ENCODE data around the gene GART. TPM values are rescaled to one million over a fixed set of nuclear protein-coding genes. Genes with fewer than 3 reads are reported as not detected.
"Not testable (repeated sequence)": the region's sequence is repeated elsewhere in the genome, so short reads cannot be mapped to it uniquely, and the experiment has no call there.

The GART gene
- total and polyA plus RNA-seq, 4 experiments from 2014 or later: 56.1 to 85.1 (median 66.6) TPM

DNA sequence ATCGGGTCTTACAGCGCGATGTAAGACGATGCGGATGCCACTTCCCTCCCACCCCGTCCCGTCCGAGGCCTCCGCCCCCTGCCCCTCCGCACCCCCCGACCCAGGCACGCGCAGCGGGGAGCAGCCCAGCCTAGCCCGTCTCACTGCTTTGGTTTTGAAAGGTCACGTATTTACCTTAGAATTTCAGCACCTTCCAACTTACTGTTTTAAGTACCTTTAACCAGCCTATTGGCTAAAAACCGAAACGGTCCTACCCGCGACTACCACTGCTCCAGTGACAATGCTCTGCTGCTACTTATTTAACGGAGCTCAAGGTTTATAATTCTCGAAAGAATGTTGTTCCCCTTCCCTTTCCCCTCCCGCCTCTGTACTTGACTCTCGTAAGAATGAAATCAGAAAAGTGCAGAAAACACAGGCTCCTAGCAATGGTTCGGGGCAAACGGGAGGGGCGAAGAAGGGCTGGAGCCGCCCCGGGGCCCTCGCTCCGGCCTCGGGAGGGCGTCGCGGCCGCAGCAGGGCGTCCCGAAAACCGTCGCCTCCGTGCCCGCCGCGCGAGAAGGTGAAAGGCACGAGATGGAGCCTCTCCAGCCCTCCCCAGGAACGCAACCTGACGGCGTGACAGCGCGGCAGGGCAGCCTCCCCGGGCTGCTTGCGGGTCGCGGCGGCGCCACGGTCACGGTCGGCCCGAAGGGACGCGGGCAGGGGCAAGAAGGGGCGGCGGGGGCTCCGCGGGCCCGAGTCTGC lies 62.8 kb downstream of the GART start:
- CTCF ChIA-PET (ENCODE audit: partially characterized antibody): interaction anchor here (1.2 to 2.5 kb wide), 8 partner anchors 12 to 708 kb away, joined by 3 to 21 read pairs (median 5); partner anchors contain the start of genes DNAJC28 and PAXBP1
- POLR2A ChIA-PET (ENCODE audit: partially characterized antibody): interaction anchor here (0.6 to 4.1 kb wide), 34 partner anchors 10 to 867 kb away, joined by 3 to 142 read pairs (median 7); partner anchors contain the start of genes CFAP298, DNAJC28, DONSON and GART
- Mint-ChIP-seq H3K27me3 (no peaks in the 10 kb centered on the region), H3K36me3 (peaks cover 0 to 9% of the 10 kb centered on the region in 2 donors), H3K4me3 (peak overlapping the region; percentile 85 to 95 (median 90)), H3K27ac (peak overlapping the region; percentile 60 to 95 (median 90)), H3K4me1 (peaks cover 8 to 29% (median 20%) of the 10 kb centered on the region in 4 donors), H3K9me3 (no peaks in the 10 kb centered on the region)
- Histone ChIP-seq H3K9me3 (ENCODE audit: control insufficient read depth in 1 of 2, low read length in 2 of 2) (no peaks in the 10 kb centered on the region), H3K27ac (ENCODE audit: low read depth, low read length) (peak overlapping the region; percentile 91), H3K36me3 (ENCODE audit: insufficient read depth, low read length) (no peaks in the 10 kb centered on the region), H3K4me3 (ENCODE audit: low read length in 2 of 2) (peak overlapping the region; percentile 66 to 95), H3K27me3 (ENCODE audit: insufficient read depth, low read length) (no peaks in the 10 kb centered on the region), H3K4me1 (ENCODE audit: insufficient read depth, low read length) (peaks cover 14% of the 10 kb centered on the region)
- DNase-seq: peak in 4 of 5 donors; percentile 48 to 69 (median 59)
- intact Hi-C loops (cut with micrococcal nuclease): loop anchor here (1.0 kb wide), 3 partner anchors 117 to 707 kb away; no protein-coding TSS in a partner anchor

DNA sequence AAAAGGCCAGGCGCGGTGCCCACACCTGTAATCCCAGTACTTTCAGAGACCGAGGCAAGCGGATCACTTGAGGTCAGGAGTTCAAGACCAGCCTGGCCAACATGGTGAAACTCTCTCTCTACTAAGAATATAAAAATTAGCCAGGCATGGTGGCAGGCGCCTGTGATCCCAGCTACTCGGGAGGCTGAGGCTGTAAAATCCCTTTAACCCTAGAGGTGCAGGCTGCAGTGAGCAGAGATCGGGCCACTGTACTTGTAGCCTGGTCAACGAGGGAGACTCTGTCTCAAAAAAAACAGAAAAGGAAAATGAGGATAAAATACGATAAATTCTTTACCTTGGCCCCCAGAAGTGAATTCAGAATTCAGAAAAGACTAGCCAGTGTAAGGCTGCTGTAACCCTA lies 63.7 kb downstream of the GART start:
- H3K27ac Mint-ChIP-seq: peak overlapping the region; percentile 6 to 95 (median 87)
- H3K4me3 ChIP-seq (ENCODE audit: low read length in 2 of 2): peak overlapping the region; percentile 66 to 95

DNA sequence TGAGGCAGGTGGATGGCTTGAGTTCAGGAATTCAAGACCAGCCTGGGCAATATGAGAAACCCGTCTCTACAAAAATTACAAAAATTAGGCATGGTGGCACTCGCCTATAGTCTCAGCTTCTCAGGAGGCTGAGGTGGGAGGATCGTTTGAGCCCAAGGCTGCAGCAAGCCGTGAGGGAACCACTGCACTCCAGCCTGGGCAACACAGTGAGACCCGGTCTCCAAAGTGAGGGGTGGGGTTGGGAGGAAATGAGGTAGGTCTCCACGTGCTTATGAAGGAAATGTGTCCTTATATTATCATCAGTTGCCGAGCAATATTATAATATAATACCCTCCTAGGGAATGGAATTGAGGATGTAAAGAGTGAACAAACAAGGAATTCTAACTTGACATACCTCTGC lies 64.9 kb downstream of the GART start:
- ChIA-PET POLR2A (ENCODE audit: partially characterized antibody) (interaction anchor here (1.7 kb wide), 1 partner anchor 66 kb away, joined by 3 read pairs; no protein-coding TSS in a partner anchor), CTCF (ENCODE audit: partially characterized antibody) (no interaction called here)
- Mint-ChIP-seq H3K27me3 (no peaks in the 10 kb centered on the region), H3K27ac (peak overlapping the region in 1 of 7 donors; percentile 40), H3K36me3 (peaks cover 6 to 14% of the 10 kb centered on the region in 2 donors), H3K4me1 (peaks cover 14 to 35% (median 25%) of the 10 kb centered on the region in 4 donors), H3K4me3 (peak overlapping the region; percentile 6 to 62 (median 42)), H3K9me3 (no peaks in the 10 kb centered on the region)
- no peaks in the 10 kb centered on the region for H3K9me3 ChIP-seq (ENCODE audit: control insufficient read depth in 1 of 2, low read length in 2 of 2)
- intact Hi-C loops (cut with micrococcal nuclease): no loop called here
- peaks cover 14% of the 10 kb centered on the region for H3K4me1 ChIP-seq (ENCODE audit: insufficient read depth, low read length)
- no peak for DNase-seq
- no peak overlapping the region for H3K27ac ChIP-seq (ENCODE audit: low read depth, low read length)
- H3K36me3 ChIP-seq (ENCODE audit: insufficient read depth, low read length): no peaks in the 10 kb centered on the region
- no peaks in the 10 kb centered on the region for H3K27me3 ChIP-seq (ENCODE audit: insufficient read depth, low read length)
- no peak overlapping the region for H3K4me3 ChIP-seq (ENCODE audit: low read length in 2 of 2)

More for the DNA sequence above, 63.7 kb downstream of the GART start:
- Histone ChIP-seq H3K4me1 (ENCODE audit: insufficient read depth, low read length) (peaks cover 14% of the 10 kb centered on the region), H3K27ac (ENCODE audit: low read depth, low read length) (peak overlapping the region; percentile 91), H3K27me3 (ENCODE audit: insufficient read depth, low read length) (no peaks in the 10 kb centered on the region), H3K9me3 (ENCODE audit: control insufficient read depth in 1 of 2, low read length in 2 of 2) (no peaks in the 10 kb centered on the region), H3K36me3 (ENCODE audit: insufficient read depth, low read length) (no peaks in the 10 kb centered on the region)
- H3K36me3 Mint-ChIP-seq: peaks cover 6 to 12% of the 10 kb centered on the region in 2 donors
- no peaks in the 10 kb centered on the region for H3K9me3 Mint-ChIP-seq
- H3K27me3 Mint-ChIP-seq: no peaks in the 10 kb centered on the region
- POLR2A ChIA-PET (ENCODE audit: partially characterized antibody): no interaction called here
- H3K4me1 Mint-ChIP-seq: peaks cover 12 to 35% (median 25%) of the 10 kb centered on the region in 4 donors
- DNase-seq: no peak
- CTCF ChIA-PET (ENCODE audit: partially characterized antibody): no interaction called here
- H3K4me3 Mint-ChIP-seq: peak overlapping the region; percentile 85 to 94 (median 90)
- intact Hi-C loops (cut with micrococcal nuclease): loop anchor here (1.0 kb wide), 1 partner anchor 127 kb away; no protein-coding TSS in a partner anchor

DNA sequence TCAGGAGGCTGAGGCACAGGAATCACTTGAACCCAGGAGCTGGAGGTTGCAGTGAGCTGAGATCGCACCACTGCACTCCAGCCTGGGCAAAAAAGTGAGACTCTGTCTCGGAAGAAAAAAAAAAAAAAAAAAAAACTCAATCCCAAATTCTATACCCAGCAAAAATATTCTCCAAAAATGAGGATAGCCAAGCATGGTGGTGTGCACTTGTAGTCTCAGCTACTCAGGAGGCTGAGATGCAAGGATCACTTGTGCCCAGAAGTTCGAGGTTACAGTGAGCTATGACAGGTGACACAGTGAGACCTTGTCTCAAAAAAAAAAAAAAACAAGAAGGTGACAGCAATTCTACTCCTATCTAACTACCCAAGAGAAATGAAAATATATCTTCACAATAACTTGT lies 68.6 kb downstream of the GART start:
- Mint-ChIP-seq H3K9me3 (no peaks in the 10 kb centered on the region), H3K4me1 (peaks cover 8 to 31% (median 13%) of the 10 kb centered on the region in 4 donors), H3K36me3 (peaks cover 9 to 10% of the 10 kb centered on the region in 2 donors), H3K27ac (no peak overlapping the region), H3K4me3 (peak overlapping the region in 1 of 8 donors; percentile 25), H3K27me3 (no peaks in the 10 kb centered on the region)
- no peak for DNase-seq
- H3K9me3 ChIP-seq (ENCODE audit: control insufficient read depth in 1 of 2, low read length in 2 of 2): no peaks in the 10 kb centered on the region
- POLR2A ChIA-PET (ENCODE audit: partially characterized antibody): interaction anchor here (0.6 kb wide), 1 partner anchor 702 kb away, joined by 3 read pairs; the partner anchor contains the start of gene PAXBP1
- no peaks in the 10 kb centered on the region for H3K27me3 ChIP-seq (ENCODE audit: insufficient read depth, low read length)
- no peaks in the 10 kb centered on the region for H3K36me3 ChIP-seq (ENCODE audit: insufficient read depth, low read length)
- CTCF ChIA-PET (ENCODE audit: partially characterized antibody): interaction anchor here (0.7 kb wide), 1 partner anchor 207 kb away, joined by 3 read pairs; no protein-coding TSS in a partner anchor
- no peak overlapping the region for H3K4me3 ChIP-seq (ENCODE audit: low read length in 2 of 2)
- no peak overlapping the region for H3K27ac ChIP-seq (ENCODE audit: low read depth, low read length)
- peaks cover 4% of the 10 kb centered on the region for H3K4me1 ChIP-seq (ENCODE audit: insufficient read depth, low read length)
- intact Hi-C loops (cut with micrococcal nuclease): no loop called here

DNA sequence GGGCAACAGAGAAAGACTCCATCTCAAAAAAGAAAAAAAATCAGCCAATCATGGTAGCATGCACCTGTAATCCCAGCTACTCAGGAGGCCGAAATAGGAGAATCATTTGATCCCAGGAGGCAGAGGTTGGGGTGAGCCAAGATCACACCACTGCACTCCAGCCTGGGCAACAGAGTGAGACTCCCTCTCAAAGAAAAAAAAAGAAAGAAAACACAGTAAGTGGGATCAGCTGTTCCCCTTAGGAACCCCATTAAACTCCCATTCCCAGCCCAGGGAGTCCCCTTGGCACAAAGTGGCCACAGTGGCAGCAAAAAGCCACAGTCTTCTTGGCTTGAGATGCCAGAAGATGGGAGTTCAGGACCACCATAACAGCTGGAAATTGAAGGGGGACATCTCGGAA lies 71.2 kb downstream of the GART start:
- no peak overlapping the region for H3K4me3 ChIP-seq (ENCODE audit: low read length in 2 of 2)
- intact Hi-C loops (cut with micrococcal nuclease): no loop called here
- CTCF ChIA-PET (ENCODE audit: partially characterized antibody): no interaction called here

DNA sequence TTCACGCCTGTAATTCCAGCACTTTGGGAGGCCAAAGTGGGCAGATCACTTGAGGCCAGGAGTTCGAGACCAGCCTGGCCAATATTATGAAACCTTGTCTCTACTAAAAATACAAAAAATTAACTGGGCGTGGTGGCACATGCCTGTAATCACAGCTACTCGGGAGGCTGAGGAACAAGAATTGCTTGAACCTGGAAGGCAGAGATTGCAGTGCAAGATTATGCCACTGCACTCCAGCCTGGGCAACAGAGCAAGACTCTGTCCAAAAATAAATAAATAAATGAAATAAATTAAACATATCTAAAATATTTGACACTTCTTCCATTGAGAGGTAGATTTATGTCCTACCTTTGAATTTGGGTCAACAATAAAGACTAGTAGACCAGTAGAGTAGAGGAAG lies 72.7 kb downstream of the GART start:
- H3K4me3 Mint-ChIP-seq; H3K9me3 ChIP-seq (ENCODE audit: control insufficient read depth in 1 of 2, low read length in 2 of 2); H3K27me3 Mint-ChIP-seq; DNase-seq; H3K4me1 ChIP-seq (ENCODE audit: insufficient read depth, low read length); H3K27ac ChIP-seq (ENCODE audit: low read depth, low read length); H3K36me3 ChIP-seq (ENCODE audit: insufficient read depth, low read length); H3K4me3 ChIP-seq (ENCODE audit: low read length in 2 of 2); intact Hi-C loops (cut with micrococcal nuclease); H3K27me3 ChIP-seq (ENCODE audit: insufficient read depth, low read length); H3K9me3 Mint-ChIP-seq: not testable (repeated sequence)
- CTCF ChIA-PET (ENCODE audit: partially characterized antibody): interaction anchor here (0.6 to 1.1 kb wide), 2 partner anchors 24 to 108 kb away, joined by 3 to 4 read pairs; no protein-coding TSS in a partner anchor
- H3K27ac Mint-ChIP-seq: peak overlapping the region in 1 of 7 donors; percentile 71
- H3K36me3 Mint-ChIP-seq: peaks cover 16 to 30% of the 10 kb centered on the region in 2 donors
- POLR2A ChIA-PET (ENCODE audit: partially characterized antibody): interaction anchor here (1.2 kb wide), 1 partner anchor 10 kb away, joined by 3 read pairs; no protein-coding TSS in a partner anchor
- peaks cover 6 to 20% (median 7%) of the 10 kb centered on the region in 4 donors for H3K4me1 Mint-ChIP-seq

More for the DNA sequence above, 71.2 kb downstream of the GART start:
- no peak for DNase-seq
- Histone ChIP-seq H3K27me3 (ENCODE audit: insufficient read depth, low read length) (no peaks in the 10 kb centered on the region), H3K27ac (ENCODE audit: low read depth, low read length) (no peak overlapping the region), H3K4me1 (ENCODE audit: insufficient read depth, low read length) (no peaks in the 10 kb centered on the region), H3K36me3 (ENCODE audit: insufficient read depth, low read length) (no peaks in the 10 kb centered on the region), H3K9me3 (ENCODE audit: control insufficient read depth in 1 of 2, low read length in 2 of 2) (no peaks in the 10 kb centered on the region)
- Mint-ChIP-seq H3K4me1 (peaks cover 6 to 20% (median 8%) of the 10 kb centered on the region in 4 donors), H3K27me3 (no peaks in the 10 kb centered on the region), H3K36me3 (peaks cover 16 to 23% of the 10 kb centered on the region in 2 donors), H3K27ac (no peak overlapping the region), H3K4me3 (no peak overlapping the region), H3K9me3 (no peaks in the 10 kb centered on the region)
- POLR2A ChIA-PET (ENCODE audit: partially characterized antibody): no interaction called here

Data from CD4-positive, alpha-beta memory T cell (primary cell).